Inflammatory macrophage (primary cell): ENCODE results near the gene B3GALT6.
A peak's percentile ranks its signal among the peaks of the same experiment; 100 is the strongest.
"Not testable (repeated sequence)": the region's sequence is repeated elsewhere in the genome, so short reads cannot be mapped to it uniquely, and the experiment has no call there.

ENCODE experiments used
- DNase-seq, 2 donors: peaks; one replicate each; pipeline ENCODE4 v3.0.0-alpha.2; 2020 to 2022
- total RNA-seq, 18 experiments: gene quantifications; one replicate each; lab custom pipeline; 2026; ENCODE audit warnings: mixed read lengths in 6 of 18, inconsistent platforms in 2 of 18; lab: John Stamatoyannopoulos, UW

Gene B3GALT6
- 7.9 to 34.0 (median 18.7) reads per million in 18 experiments for total RNA-seq

GRCh38 chr1:1232208-1232795 is at the start of gene B3GALT6:
B3GALT6 (plus strand) TSS chr1:1232237; CDS start chr1:1232279, 42 bp downstream.
- DNase-seq, result peak; percentile 37 to 70

- DNase-seq, result peak in 1 of 2 donors; percentile 23
These were observed 49.4 kb upstream of the B3GALT6 start for GRCh38 chr1:1182491-1183220.

GRCh38 chr1:1183221-1183747 is 48.8 kb upstream of the B3GALT6 start:
- DNase-seq, result peak in 1 of 2 donors; percentile 31

GRCh38 chr1:1183833-1184775 is 47.9 kb upstream of the B3GALT6 start:
- DNase-seq, result no peak

- no peak for DNase-seq
These were observed 46.8 kb upstream of the B3GALT6 start for GRCh38 chr1:1185101-1185765.

GRCh38 chr1:1187938-1188337 is 44.1 kb upstream of the B3GALT6 start:
- DNase-seq, result no peak

GRCh38 chr1:1189111-1189510 is 42.9 kb upstream of the B3GALT6 start:
- peak; percentile 84 for DNase-seq

- no peak for DNase-seq
These were observed 40.3 kb upstream of the B3GALT6 start for GRCh38 chr1:1191734-1192133.

GRCh38 chr1:1194723-1195122 is 37.3 kb upstream of the B3GALT6 start:
- no peak for DNase-seq

- not testable (repeated sequence) for DNase-seq
These were observed 36.3 kb upstream of the B3GALT6 start for GRCh38 chr1:1195726-1196125.

GRCh38 chr1:1196431-1197187 is 35.4 kb upstream of the B3GALT6 start:
- DNase-seq, result no peak

GRCh38 chr1:1197188-1197500 is 34.9 kb upstream of the B3GALT6 start:
- no peak for DNase-seq

GRCh38 chr1:1197551-1198422 is 34.2 kb upstream of the B3GALT6 start:
- DNase-seq, result no peak

- no peak for DNase-seq
These were observed 33.5 kb upstream of the B3GALT6 start for GRCh38 chr1:1198423-1199140.

GRCh38 chr1:1199141-1199960 is 32.7 kb upstream of the B3GALT6 start:
- DNase-seq, result no peak

- DNase-seq, result no peak
These were observed 31.8 kb upstream of the B3GALT6 start for GRCh38 chr1:1199961-1200875.

GRCh38 chr1:1200876-1201810 is 30.9 kb upstream of the B3GALT6 start:
- DNase-seq, result peak; percentile 30 to 76
